Pancreas (tissue), 10 donors: Measurements from ENCODE around the gene DERL2. TPM values are rescaled to one million over a fixed set of nuclear protein-coding genes. Genes with fewer than 3 reads are reported as not detected.

ENCODE experiments used
- ATAC-seq, 4 donors: fragments of 200-7000 bp; cut with Tn5 transposase; one replicate each; pipeline versions ENCODE4 v1.8.0 to v1.9.1; 2020; ENCODE audit warnings: mild to moderate bottlenecking in 4 of 4, moderate library complexity in 4 of 4
- DNase-seq, 6 donors: peaks; one replicate each; pipeline ENCODE4 v3.0.0-alpha.2; 2020
- FAIRE-seq: peaks from 2 replicates; lab custom pipeline; 2012; peaks lifted over from hg19 to GRCh38; lab: Jason Lieb, UNC
- H3K27ac ChIP-seq, 4 donors: fragments of 200-600 bp; sonication (generic); 1 replicate in 3 of 4; 2 replicates in 1 of 4; pipeline versions ENCODE4 v1.5.0 to v1.8.0; 2020
- H3K27me3 ChIP-seq, 4 donors: fragments of 200-600 bp; one replicate each; pipeline ENCODE4 v1.8.0; 2021
- H3K36me3 ChIP-seq, 3 donors: fragments of 200-600 bp; sonication (generic) in 1 of 3; one replicate each; pipeline versions ENCODE4 v1.5.0 to v1.8.0; 2020 to 2021
- H3K4me1 ChIP-seq, 3 donors: fragments of 200-600 bp; one replicate each; pipeline ENCODE4 v1.8.0; 2021
- H3K4me3 ChIP-seq, 4 donors: fragments of 200-600 bp; sonication (generic) in 2 of 4; one replicate each; pipeline versions ENCODE4 v1.5.0 to v1.8.0; 2020 to 2021
- H3K9me3 ChIP-seq, 4 donors: fragments of 200-600 bp; one replicate each; pipeline ENCODE4 v1.8.0; 2021
- WGBS, 2 donors: extraction: QIAGEN DNeasy Blood & Tissue Kit; methylation state at CpG; one replicate each; pipeline ENCODE4 v1.1.7; 2013; 5-methylcytosine and 5-hydroxymethylcytosine counted together
- intact Hi-C, 3 donors: fragments of 100-400 bp; cut with DNase I; formaldehyde crosslinking; loops; one replicate each; pipeline versions ENCODE4 v1.11.1 to v1.14.2; 2022
- polyA plus RNA-seq, 2 donors: library from polyadenylated mRNA; stranded (reverse); fragments of 200-250 nt; gene quantifications; one replicate each; pipeline ENCODE4 v1.2.3, GENCODE V29; 2013
- total RNA-seq, 6 donors: library from RNA; stranded (reverse); fragmentation: NEBNext Ultra II Directional in 4 of 6; extraction: Animal tissue kit (Norgen Biotek cat#: 25700) in 4 of 6; gene quantifications; one replicate each; pipeline versions ENCODE4 v1.2.1 to v1.2.4, GENCODE V29; 2021 to 2023
- TF ChIP-seq, protein P1 (sequence below), 4 donors: fragments of 200-600 bp; sonication (generic) in 3 of 4; IDR thresholded peaks; one replicate each; pipeline versions ENCODE4 v1.5.0 to v1.8.0; 2021; ENCODE audit warnings: antibody characterized with exemption in 4 of 4
- donor health status: healthy with polysubstance abuse.
- donor health status: DM: no; HTN: no; CAD: no; lungs with moderate emphysema.
- donor health status: DM: no; HTN: no; CAD: no.
- donor health status: control.
- donor health status: control.
- donor health status: Bipolar disorder and iron deficiency.
- donor health status: DM: yes; HTN: yes; CAD: no.
- donor health status: DM: no; HTN: no; CAD: no.
- donor health status: DM: no; HTN: no; CAD: no.
- donor health status: DM: yes; HTN: yes; CAD: no.

Gene DERL2
- total and polyA plus RNA-seq, 8 donors = 44.8 to 77.6 (median 50.1) TPM

DNA sequence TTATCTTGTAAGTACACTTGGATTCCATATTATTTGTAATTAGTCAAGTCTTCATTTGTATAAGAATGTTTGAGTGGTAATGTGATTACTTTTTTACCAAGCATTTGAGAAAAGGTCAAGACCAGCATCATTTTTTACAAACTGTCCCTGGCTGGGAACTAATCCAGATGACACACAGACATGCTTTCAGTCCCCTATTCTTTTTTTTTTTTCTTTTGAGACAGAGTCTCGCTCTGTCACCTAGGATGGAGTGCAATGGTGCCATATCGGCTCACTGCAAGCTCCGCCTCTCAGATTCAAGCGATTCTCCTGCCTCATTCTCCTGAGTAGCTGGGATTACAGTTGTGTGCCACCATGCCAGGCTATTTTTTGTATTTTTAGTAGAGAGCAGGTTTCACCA, 4.5 kb downstream of the DERL2 start:
- WGBS, 2 donors = 65 to 77% methylated on average over 4 of the region's 4 CpGs
- Histone ChIP-seq H3K27me3 (no peaks in the 10 kb centered on the region), H3K4me1 (peaks cover 6 to 19% (median 17%) of the 10 kb centered on the region in 3 donors), H3K9me3 (no peaks in the 10 kb centered on the region), H3K36me3 (peaks cover 0 to 51% (median 10%) of the 10 kb centered on the region in 3 donors), H3K4me3 (no peak overlapping the region), H3K27ac (no peak overlapping the region)
- no peak for FAIRE-seq
- intact Hi-C loops = no loop called here
- ATAC-seq = no peak
- no peak for DNase-seq
- TF ChIP-seq, protein P1, sequence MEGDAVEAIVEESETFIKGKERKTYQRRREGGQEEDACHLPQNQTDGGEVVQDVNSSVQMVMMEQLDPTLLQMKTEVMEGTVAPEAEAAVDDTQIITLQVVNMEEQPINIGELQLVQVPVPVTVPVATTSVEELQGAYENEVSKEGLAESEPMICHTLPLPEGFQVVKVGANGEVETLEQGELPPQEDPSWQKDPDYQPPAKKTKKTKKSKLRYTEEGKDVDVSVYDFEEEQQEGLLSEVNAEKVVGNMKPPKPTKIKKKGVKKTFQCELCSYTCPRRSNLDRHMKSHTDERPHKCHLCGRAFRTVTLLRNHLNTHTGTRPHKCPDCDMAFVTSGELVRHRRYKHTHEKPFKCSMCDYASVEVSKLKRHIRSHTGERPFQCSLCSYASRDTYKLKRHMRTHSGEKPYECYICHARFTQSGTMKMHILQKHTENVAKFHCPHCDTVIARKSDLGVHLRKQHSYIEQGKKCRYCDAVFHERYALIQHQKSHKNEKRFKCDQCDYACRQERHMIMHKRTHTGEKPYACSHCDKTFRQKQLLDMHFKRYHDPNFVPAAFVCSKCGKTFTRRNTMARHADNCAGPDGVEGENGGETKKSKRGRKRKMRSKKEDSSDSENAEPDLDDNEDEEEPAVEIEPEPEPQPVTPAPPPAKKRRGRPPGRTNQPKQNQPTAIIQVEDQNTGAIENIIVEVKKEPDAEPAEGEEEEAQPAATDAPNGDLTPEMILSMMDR (IDR thresholded peaks at IDR 0.05) = no peak

GRCh38 chr17:5480962-5481361, 5.0 kb downstream of the DERL2 start:
- ATAC-seq = no peak
- 66 to 76% methylated on average over 6 of the region's 6 CpGs for WGBS, 2 donors
- Histone ChIP-seq H3K9me3 (no peaks in the 10 kb centered on the region), H3K4me3 (no peak overlapping the region), H3K27ac (no peak overlapping the region), H3K27me3 (no peaks in the 10 kb centered on the region), H3K4me1 (peaks cover 6 to 19% (median 17%) of the 10 kb centered on the region in 3 donors), H3K36me3 (peaks cover 0 to 51% (median 10%) of the 10 kb centered on the region in 3 donors)
- DNase-seq = no peak
- TF ChIP-seq, protein P1 (IDR thresholded peaks at IDR 0.05) = no peak
- FAIRE-seq = no peak
- intact Hi-C loops = no loop called here

DNA sequence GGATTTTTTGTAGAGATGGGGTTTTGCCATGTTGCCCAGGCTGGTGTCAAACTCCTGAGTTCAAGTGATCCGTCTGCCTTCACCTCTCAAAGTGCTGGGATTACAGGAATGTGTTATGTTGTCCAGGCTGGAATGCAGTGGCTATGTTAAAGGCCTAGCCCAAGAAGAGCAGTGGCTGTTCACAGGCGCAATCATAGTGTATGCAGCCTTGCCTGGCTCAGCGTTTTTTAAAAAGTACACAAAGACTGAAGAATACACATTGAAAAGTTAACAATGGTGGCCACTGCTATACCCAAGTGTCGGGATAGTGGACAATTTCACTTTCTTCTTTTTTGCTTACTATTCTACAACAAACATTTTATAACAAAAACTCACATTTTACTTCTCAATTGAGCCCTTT, 7.0 kb downstream of the DERL2 start:
- FAIRE-seq (no peak), DNase-seq (no peak), ATAC-seq (no peak)
- H3K4me3 ChIP-seq = no peak overlapping the region
- peaks cover 0 to 60% (median 14%) of the 10 kb centered on the region in 3 donors for H3K36me3 ChIP-seq
- H3K4me1 ChIP-seq = peaks cover 0 to 7% (median 5%) of the 10 kb centered on the region in 3 donors
- intact Hi-C loops = no loop called here
- TF ChIP-seq, protein P1 (IDR thresholded peaks at IDR 0.05) = no peak
- H3K27ac ChIP-seq = no peak overlapping the region
- H3K9me3 ChIP-seq = no peaks in the 10 kb centered on the region
- 78 to 91% methylated on average over 4 of the region's 4 CpGs for WGBS, 2 donors
- H3K27me3 ChIP-seq = no peaks in the 10 kb centered on the region

DNA sequence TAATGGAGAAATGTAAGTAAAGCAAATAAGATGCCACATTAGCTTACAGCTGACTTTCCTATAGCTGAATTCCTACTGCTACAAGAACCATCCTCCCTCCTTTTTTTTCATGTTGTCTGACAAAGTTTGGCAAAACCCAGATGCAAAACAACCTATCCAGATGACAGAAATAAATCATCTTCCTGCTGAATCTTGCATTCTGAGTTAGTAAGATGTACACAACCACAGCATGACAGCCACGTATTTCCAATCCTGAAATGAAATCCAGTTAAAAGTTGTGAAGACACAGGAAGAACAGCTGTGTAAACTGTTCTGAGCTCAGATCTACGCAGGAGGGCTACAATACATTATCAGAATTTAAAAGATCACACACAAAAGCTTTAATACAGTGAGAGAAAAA, 12.1 kb downstream of the DERL2 start:
- TF ChIP-seq, protein P1 (IDR thresholded peaks at IDR 0.05) = no peak
- Histone ChIP-seq H3K4me3 (no peak overlapping the region), H3K4me1 (no peaks in the 10 kb centered on the region), H3K9me3 (no peaks in the 10 kb centered on the region), H3K36me3 (peaks cover 0 to 47% (median 13%) of the 10 kb centered on the region in 3 donors), H3K27ac (no peak overlapping the region), H3K27me3 (no peaks in the 10 kb centered on the region)
- FAIRE-seq = no peak
- ATAC-seq = no peak
- intact Hi-C loops = no loop called here
- WGBS, 2 donors = 90 to 92% methylated on average over 2 of the region's 2 CpGs
- no peak for DNase-seq

DNA sequence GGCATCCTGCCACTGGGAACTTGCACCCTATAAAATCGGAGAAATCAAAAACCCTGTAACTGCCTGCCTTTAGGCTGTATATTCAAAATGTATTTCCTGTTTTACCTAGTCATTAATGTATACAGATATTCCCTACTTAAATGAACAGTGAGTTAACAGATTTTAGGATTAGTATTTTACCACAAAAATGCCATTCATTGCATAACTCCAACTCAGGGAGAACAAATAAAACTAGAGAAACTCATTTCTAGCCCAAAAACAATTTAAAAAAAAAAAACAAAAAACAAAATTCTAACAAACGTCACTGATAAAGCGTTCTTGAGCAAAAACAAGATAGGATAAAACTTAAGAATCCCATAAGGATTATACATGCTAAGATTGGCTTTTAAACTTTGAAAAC, 13.5 kb downstream of the DERL2 start:
- Histone ChIP-seq H3K9me3 (no peaks in the 10 kb centered on the region), H3K27ac (no peak overlapping the region), H3K4me1 (peaks cover 0 to 2% (median 0%) of the 10 kb centered on the region in 3 donors), H3K27me3 (no peaks in the 10 kb centered on the region), H3K36me3 (peaks cover 0 to 33% (median 7%) of the 10 kb centered on the region in 3 donors), H3K4me3 (no peak overlapping the region)
- intact Hi-C loops = no loop called here
- FAIRE-seq (no peak), ATAC-seq (no peak), DNase-seq (no peak)
- TF ChIP-seq, protein P1 (IDR thresholded peaks at IDR 0.05) = no peak
- 80 to 86% methylated on average over 3 of the region's 3 CpGs for WGBS, 2 donors
